HG02981 (cell line): ENCODE results near the gene EXOC6.
"Not testable (repeated sequence)": the region's sequence is repeated elsewhere in the genome, so short reads cannot be mapped to it uniquely, and the experiment has no call there.

ENCODE experiments used
- ATAC-seq: cut with Tn5 transposase; IDR thresholded peaks from one replicate; pipeline ENCODE4 v1.9.1; 2021; ENCODE audit warnings: mild to moderate bottlenecking, moderate library complexity; ENCODE audit not compliant: unreplicated experiment

EXOC6 gene

GRCh38 chr10:93075369-93076221 lies 227.3 kb downstream of the EXOC6 start:
- no peak for ATAC-seq

- ATAC-seq, result no peak
Observed at GRCh38 chr10:93076871-93077270, 228.6 kb downstream of the EXOC6 start.

GRCh38 chr10:93077860-93078337 lies 229.6 kb downstream of the EXOC6 start:
- ATAC-seq, result no peak

GRCh38 chr10:93079663-93080349 lies 231.5 kb downstream of the EXOC6 start:
- no peak for ATAC-seq

- peak; percentile 51 for ATAC-seq
Observed at GRCh38 chr10:93080350-93081046, 232.2 kb downstream of the EXOC6 start.

GRCh38 chr10:93081318-93081717 lies 233.0 kb downstream of the EXOC6 start:
- no peak for ATAC-seq

- ATAC-seq, result no peak
Observed at GRCh38 chr10:93081834-93082233, 233.5 kb downstream of the EXOC6 start.

- ATAC-seq, result no peak
Observed at GRCh38 chr10:93083743-93084539, 235.6 kb downstream of the EXOC6 start.

GRCh38 chr10:93085272-93085859 lies 237.0 kb downstream of the EXOC6 start:
- ATAC-seq, result no peak

GRCh38 chr10:93086289-93086688 lies 238.0 kb downstream of the EXOC6 start:
- ATAC-seq, result no peak

- no peak for ATAC-seq
Observed at GRCh38 chr10:93087846-93088245, 239.5 kb downstream of the EXOC6 start.

- ATAC-seq, result no peak
Observed at GRCh38 chr10:93088466-93088865, 240.1 kb downstream of the EXOC6 start.

- ATAC-seq, result no peak
Observed at GRCh38 chr10:93090619-93091018, 242.3 kb downstream of the EXOC6 start.

GRCh38 chr10:93091960-93092359 lies 243.6 kb downstream of the EXOC6 start:
- ATAC-seq, result no peak

- ATAC-seq, result no peak
Observed at GRCh38 chr10:93095225-93095624, 246.9 kb downstream of the EXOC6 start.

- ATAC-seq, result no peak
Observed at GRCh38 chr10:93096901-93097300, 248.6 kb downstream of the EXOC6 start.

- ATAC-seq, result no peak
Observed at GRCh38 chr10:93097386-93097785, 249.1 kb downstream of the EXOC6 start.

GRCh38 chr10:93098816-93099215 lies 250.5 kb downstream of the EXOC6 start:
- no peak for ATAC-seq

GRCh38 chr10:93099670-93100069 lies 251.3 kb downstream of the EXOC6 start:
- ATAC-seq, result no peak

- ATAC-seq, result not testable (repeated sequence)
Observed at GRCh38 chr10:93101148-93101547, 252.8 kb downstream of the EXOC6 start.
